SKM-1 treated with dmso at 0.1 percent for 144 hours (cell line): ENCODE results near the gene SLC35F3.
"Not testable (repeated sequence)": the region's sequence is repeated elsewhere in the genome, so short reads cannot be mapped to it uniquely, and the experiment has no call there.

Source experiments
- DNase-seq: peaks from one replicate; lab custom pipeline; 2025; ENCODE audit not compliant: unreplicated experiment; lab: John Stamatoyannopoulos, UW

Gene SLC35F3

DNA sequence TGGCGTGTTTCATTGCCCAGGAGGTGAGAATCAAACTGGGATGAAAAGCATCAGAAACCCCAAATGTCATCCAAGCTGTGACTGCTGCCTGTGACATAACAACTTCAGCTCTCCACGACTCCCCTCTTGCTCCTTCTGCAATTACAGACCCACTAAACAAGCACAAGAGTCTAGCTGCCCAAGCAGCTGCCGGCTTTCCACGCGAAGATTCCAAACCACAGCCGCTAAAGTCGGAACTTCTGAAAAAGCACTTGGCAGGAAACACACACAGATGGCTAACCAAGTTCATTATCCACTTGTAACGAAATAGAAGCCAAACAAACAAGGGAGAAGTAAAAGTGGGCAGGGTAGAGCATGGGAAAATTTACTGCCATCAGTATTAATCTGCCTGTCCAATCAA lies 198.1 kb downstream of the SLC35F3 start:
- DNase-seq = no peak

- DNase-seq = no peak
Observed at GRCh38 chr1:234103198-234103597, 198.7 kb downstream of the SLC35F3 start.

DNA sequence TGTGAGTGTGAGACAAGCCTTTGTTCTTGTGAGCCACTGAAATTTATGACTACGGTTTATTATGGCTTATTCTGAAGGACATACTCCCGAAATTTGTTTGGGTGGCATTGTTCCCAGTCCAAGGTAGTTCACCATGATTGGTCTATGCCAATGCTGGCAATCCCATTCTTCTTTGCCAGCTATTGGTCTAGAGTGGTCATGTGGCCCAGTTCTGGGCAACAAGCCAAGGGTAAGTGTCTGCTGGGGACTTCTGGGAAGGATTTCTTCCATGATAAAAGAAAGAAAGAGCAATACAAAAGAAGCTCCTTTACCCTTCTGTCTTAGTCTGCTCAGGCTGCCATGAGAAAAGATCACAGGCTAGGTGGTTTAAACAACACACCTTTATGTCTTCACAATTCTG lies 201.6 kb downstream of the SLC35F3 start:
- DNase-seq = no peak

DNA sequence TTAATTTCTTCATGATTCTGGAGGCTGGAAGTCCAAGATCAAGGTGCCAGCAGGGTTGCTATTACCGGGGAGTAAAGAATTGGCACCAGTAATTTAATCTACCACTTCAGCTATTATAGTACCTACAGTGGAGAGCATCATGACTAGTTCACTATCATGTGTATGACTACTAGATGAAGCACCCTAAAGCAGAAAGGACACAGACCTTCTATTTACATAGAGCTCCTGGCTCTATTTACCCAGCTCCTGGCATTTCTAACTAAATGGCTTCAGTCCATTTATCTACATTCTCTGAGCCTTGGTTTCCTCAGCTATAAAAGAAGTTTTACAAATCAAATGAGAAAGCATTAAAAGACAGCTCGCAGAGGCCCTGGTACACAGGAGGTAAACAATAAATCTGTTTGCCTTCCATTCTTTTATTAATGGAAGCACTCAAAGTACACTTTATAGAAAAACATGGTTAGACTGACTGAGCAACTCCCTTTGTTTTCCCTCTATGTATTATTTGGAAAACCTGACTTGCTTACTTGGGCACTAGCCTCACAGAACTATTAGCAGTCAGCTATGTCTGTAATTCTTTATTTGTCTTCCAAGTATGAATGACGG lies 203.0 kb downstream of the SLC35F3 start:
- DNase-seq = no peak

GRCh38 chr1:234108921-234109320 lies 204.4 kb downstream of the SLC35F3 start:
- DNase-seq = no peak

- no peak for DNase-seq
Observed at GRCh38 chr1:234109840-234110239, 205.4 kb downstream of the SLC35F3 start.

DNA sequence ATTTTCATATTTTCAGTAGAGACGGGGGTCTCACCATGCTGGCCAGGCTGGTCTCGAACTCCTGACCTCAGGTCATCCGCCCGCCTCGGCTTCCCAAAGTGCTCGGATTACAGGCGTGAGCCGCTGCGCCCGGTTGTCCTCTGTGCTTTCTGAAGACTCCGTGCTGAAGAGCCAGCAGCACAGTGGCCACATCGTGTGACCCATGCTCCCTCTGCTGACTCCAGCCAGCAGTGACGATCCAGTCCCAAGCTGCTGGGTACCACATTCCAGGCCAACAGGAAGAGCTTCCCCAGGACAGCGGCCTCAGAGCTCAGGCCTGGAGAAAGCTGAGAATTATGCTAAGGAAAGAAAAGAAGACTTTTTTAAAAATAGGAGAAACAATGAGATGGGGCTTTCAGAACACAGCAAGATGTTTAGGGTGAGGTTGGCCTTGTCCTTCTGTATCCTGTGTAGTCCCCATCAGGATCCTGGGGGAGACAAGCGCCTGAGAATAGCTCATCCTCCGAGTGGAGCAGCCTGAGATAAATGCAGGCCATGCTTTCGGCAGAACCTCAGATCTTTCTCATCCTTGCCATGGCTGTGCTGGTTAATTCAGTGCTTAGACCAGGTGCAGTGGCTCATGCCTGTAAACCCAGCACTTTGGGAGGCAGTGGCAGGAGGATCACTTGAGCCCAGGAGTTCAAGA lies 207.1 kb downstream of the SLC35F3 start:
- peak; percentile 23 for DNase-seq

GRCh38 chr1:234114648-234115307 lies 210.3 kb downstream of the SLC35F3 start:
- DNase-seq = peak; percentile 83

DNA sequence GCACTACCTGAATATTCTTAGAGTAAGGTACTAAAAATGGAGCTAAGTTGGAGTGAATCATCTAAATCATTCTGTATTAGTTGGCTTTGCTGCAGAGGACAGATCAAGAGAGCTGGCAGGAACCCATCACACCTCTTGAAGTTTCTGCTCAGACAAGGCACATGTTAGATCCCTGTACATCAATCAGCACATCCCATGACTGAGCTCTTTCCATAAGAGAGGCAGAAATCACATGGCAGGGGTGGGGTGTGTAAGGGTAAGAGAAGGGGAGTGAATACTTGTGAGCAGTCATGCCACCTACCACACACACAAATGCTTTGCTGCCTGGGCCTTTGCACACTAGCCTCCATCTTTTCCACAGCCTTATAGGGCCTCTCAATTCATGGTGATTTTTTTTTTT lies 214.4 kb downstream of the SLC35F3 start:
- no peak for DNase-seq

DNA sequence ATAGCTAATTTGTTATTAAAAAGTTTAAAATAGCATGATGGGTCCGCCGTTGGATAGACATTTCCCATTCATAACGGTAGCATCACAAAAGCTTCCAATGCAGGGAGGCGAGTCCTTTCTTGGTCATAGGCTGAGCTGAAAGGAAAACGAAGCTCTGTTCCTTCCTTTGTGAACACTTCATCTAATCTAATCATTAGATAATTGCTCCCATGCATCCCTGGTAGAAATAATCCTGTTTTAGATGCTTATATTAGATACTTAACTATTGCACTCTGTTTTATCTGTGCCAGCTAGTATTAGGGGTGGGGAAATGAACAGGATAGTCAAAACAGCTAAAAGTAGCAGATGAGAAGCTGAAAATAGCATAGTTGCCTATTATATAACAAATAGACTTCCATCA lies 215.0 kb downstream of the SLC35F3 start:
- DNase-seq = no peak

DNA sequence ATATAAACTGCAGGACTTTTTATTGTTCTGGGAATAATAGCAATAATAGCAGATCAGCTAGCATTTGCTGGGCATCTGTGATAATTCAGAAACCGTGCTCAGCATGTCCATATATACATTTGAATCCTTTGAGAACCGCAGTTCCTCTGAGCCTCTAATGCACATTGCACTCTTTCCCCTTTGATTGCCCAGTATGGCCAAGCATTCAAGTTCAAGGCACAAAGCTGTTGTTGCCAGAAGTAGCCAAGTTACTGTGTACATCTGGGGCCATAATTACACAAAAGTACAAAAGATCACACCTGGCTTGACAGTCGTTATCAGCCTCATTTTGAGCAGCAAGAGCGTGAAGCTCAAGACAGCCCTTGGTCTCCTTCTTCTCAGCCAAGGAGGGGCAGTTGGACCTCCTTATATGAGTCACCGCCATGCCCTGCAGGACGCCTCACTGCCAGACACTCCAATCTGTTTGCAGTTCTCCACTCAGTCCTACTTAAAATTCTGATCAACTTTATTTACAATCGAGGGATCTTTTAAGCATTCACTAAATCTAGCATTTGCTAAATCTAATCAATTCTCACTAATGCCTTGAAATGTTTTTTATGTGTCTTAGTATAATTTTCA lies 216.0 kb downstream of the SLC35F3 start:
- DNase-seq = no peak

DNA sequence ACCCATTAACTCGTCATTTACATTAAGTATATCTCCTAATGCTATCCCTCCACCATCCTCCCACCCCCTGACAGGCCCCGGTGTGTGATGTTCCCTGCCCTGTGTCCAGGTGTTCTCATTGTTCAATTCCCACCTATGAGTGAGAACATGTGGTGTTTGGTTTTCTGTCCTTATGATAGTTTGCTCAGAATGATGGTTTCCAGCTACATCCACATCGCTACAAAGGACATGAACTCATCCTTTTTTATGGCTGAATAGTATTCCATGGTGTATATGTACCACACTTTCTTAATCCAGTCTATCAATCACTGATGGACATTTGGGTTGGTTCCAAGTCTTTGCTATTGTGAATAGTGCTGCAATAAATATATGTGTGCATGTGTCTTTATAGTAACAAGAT lies 217.2 kb downstream of the SLC35F3 start:
- DNase-seq = not testable (repeated sequence)

DNA sequence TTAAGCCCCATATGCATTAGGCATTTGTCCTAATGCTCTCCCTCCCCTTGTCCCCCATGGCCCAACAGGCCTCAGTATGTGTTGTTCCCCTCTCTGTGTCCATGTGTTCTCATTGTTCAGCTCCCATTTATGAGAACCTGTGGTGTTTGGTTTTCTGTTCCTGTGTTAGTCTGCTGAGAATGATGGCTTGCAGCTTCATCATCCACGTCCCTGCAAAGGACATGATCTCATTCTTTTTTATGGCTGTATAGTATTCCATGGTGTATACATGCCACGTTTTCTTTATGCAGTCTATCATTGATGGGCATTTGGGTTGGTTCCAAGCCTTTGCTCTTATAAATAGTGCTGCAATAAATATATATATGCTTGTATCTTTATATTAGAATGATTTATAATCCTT lies 218.1 kb downstream of the SLC35F3 start:
- not testable (repeated sequence) for DNase-seq

DNA sequence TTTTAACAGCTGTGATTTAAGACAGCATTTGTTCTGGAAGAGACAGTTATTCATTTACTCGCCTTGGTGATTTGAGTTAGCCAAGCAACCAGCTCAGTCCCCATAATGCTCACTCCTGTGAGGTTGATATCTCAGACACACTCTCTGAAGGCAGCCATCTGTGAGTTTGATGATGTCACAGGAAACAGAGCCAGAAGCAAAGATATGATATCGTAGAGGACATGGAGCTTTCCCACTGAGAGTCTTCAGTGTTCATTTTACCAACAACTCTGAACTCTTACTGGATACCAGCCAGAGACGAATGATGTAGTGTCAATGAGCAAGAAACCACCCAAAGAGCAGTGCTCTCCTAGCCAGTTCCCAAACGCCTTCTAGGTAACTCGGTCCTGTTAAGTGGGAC lies 219.4 kb downstream of the SLC35F3 start:
- DNase-seq = no peak

GRCh38 chr1:234125283-234125682 lies 220.8 kb downstream of the SLC35F3 start:
- peak; percentile 32 for DNase-seq

DNA sequence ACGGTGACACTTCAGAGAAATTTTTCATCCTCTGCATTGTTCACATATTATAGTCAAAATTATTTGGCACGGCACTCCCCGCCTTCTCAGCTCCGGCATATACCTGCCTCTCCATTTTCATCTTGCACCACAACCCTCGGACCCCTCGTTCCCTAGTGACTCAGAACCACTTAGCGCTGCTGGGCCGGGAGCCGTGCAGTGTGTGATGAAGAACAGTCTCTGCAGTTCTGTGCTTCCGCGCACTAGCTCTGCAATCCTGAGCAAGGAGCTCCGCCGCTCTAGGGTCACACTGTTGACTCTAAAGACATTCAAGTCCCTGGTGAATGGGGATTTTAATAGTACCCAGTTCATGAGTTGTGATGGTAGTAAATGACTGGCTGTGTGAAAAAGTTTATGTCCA lies 221.2 kb downstream of the SLC35F3 start:
- no peak for DNase-seq

GRCh38 chr1:234127026-234127671 lies 222.7 kb downstream of the SLC35F3 start:
- DNase-seq = no peak

GRCh38 chr1:234132795-234133194 lies 228.3 kb downstream of the SLC35F3 start:
- DNase-seq = no peak

GRCh38 chr1:234134878-234135277 lies 230.4 kb downstream of the SLC35F3 start:
- DNase-seq = no peak

GRCh38 chr1:234135501-234135900 lies 231.0 kb downstream of the SLC35F3 start:
- DNase-seq = no peak

- DNase-seq = no peak
Observed at GRCh38 chr1:234136073-234136472, 231.6 kb downstream of the SLC35F3 start.
